ENCODE measurements around the gene KNCN.

KNCN gene

GRCh38 chr1:46532095-46532494, 19.4 kb downstream of the KNCN start:
- Histone ChIP-seq H3K27me3 (ENCODE audit: insufficient read depth, low read length) (peaks cover 69% of the 10 kb centered on the region), H2AFZ (ENCODE audit: low read depth, low read length) (no peak overlapping the region), H3K4me1 (ENCODE audit: insufficient read depth, low read length) (no peaks in the 10 kb centered on the region), H3K9me3 (ENCODE audit: low read length) (no peaks in the 10 kb centered on the region), H3K36me3 (ENCODE audit: insufficient read depth, low read length) (no peaks in the 10 kb centered on the region), H3K4me3 (ENCODE audit: low read length) (no peak overlapping the region)

- Histone ChIP-seq H3K27me3 (ENCODE audit: insufficient read depth, low read length) (peaks cover 78% of the 10 kb centered on the region), H2AFZ (ENCODE audit: low read depth, low read length) (no peak overlapping the region), H3K4me1 (ENCODE audit: insufficient read depth, low read length) (no peaks in the 10 kb centered on the region), H3K9me3 (ENCODE audit: low read length) (no peaks in the 10 kb centered on the region), H3K36me3 (ENCODE audit: insufficient read depth, low read length) (no peaks in the 10 kb centered on the region), H3K4me3 (ENCODE audit: low read length) (no peak overlapping the region)
Measured at GRCh38 chr1:46530791-46531409, 20.5 kb downstream of the KNCN start.

- no peak overlapping the region for H2AFZ ChIP-seq (ENCODE audit: low read depth, low read length)
- no peaks in the 10 kb centered on the region for H3K9me3 ChIP-seq (ENCODE audit: low read length)
- no peaks in the 10 kb centered on the region for H3K36me3 ChIP-seq (ENCODE audit: insufficient read depth, low read length)
- no peak overlapping the region for H3K4me3 ChIP-seq (ENCODE audit: low read length)
- H3K27me3 ChIP-seq (ENCODE audit: insufficient read depth, low read length): peaks cover 83% of the 10 kb centered on the region
- H3K4me1 ChIP-seq (ENCODE audit: insufficient read depth, low read length): no peaks in the 10 kb centered on the region
Measured at GRCh38 chr1:46530311-46530710, 21.1 kb downstream of the KNCN start.

- Histone ChIP-seq H3K4me3 (ENCODE audit: low read length) (no peak overlapping the region), H3K4me1 (ENCODE audit: insufficient read depth, low read length) (no peaks in the 10 kb centered on the region), H3K36me3 (ENCODE audit: insufficient read depth, low read length) (no peaks in the 10 kb centered on the region), H3K9me3 (ENCODE audit: low read length) (no peaks in the 10 kb centered on the region), H3K27me3 (ENCODE audit: insufficient read depth, low read length) (peaks cover 84% of the 10 kb centered on the region), H2AFZ (ENCODE audit: low read depth, low read length) (no peak overlapping the region)
Measured at GRCh38 chr1:46529031-46529630, 22.3 kb downstream of the KNCN start.

- H3K27me3 ChIP-seq (ENCODE audit: insufficient read depth, low read length): peaks cover 84% of the 10 kb centered on the region
Measured at GRCh38 chr1:46528297-46528955, 23.0 kb downstream of the KNCN start.

GRCh38 chr1:46527474-46528296, 23.8 kb downstream of the KNCN start:
- Histone ChIP-seq H3K36me3 (ENCODE audit: insufficient read depth, low read length) (no peaks in the 10 kb centered on the region), H3K27me3 (ENCODE audit: insufficient read depth, low read length) (peaks cover 87% of the 10 kb centered on the region)

More at GRCh38 chr1:46528297-46528955, 23.0 kb downstream of the KNCN start:
- H3K36me3 ChIP-seq (ENCODE audit: insufficient read depth, low read length): no peaks in the 10 kb centered on the region
- H3K4me3 ChIP-seq (ENCODE audit: low read length): no peak overlapping the region
- no peaks in the 10 kb centered on the region for H3K9me3 ChIP-seq (ENCODE audit: low read length)
- no peaks in the 10 kb centered on the region for H3K4me1 ChIP-seq (ENCODE audit: insufficient read depth, low read length)
- no peak overlapping the region for H2AFZ ChIP-seq (ENCODE audit: low read depth, low read length)

GRCh38 chr1:46526691-46527291, 24.7 kb downstream of the KNCN start:
- H3K27me3 ChIP-seq (ENCODE audit: insufficient read depth, low read length): peaks cover 88% of the 10 kb centered on the region
- no peak overlapping the region for H2AFZ ChIP-seq (ENCODE audit: low read depth, low read length)
- H3K9me3 ChIP-seq (ENCODE audit: low read length): no peaks in the 10 kb centered on the region
- no peak overlapping the region for H3K4me3 ChIP-seq (ENCODE audit: low read length)
- H3K36me3 ChIP-seq (ENCODE audit: insufficient read depth, low read length): no peaks in the 10 kb centered on the region
- H3K4me1 ChIP-seq (ENCODE audit: insufficient read depth, low read length): no peaks in the 10 kb centered on the region

More at GRCh38 chr1:46527474-46528296, 23.8 kb downstream of the KNCN start:
- no peaks in the 10 kb centered on the region for H3K9me3 ChIP-seq (ENCODE audit: low read length)
- no peaks in the 10 kb centered on the region for H3K4me1 ChIP-seq (ENCODE audit: insufficient read depth, low read length)
- H2AFZ ChIP-seq (ENCODE audit: low read depth, low read length): no peak overlapping the region
- no peak overlapping the region for H3K4me3 ChIP-seq (ENCODE audit: low read length)

GRCh38 chr1:46526013-46526690, 25.3 kb downstream of the KNCN start:
- peaks cover 85% of the 10 kb centered on the region for H3K27me3 ChIP-seq (ENCODE audit: insufficient read depth, low read length)
- no peak overlapping the region for H3K4me3 ChIP-seq (ENCODE audit: low read length)
- H3K4me1 ChIP-seq (ENCODE audit: insufficient read depth, low read length): no peaks in the 10 kb centered on the region
- no peak overlapping the region for H2AFZ ChIP-seq (ENCODE audit: low read depth, low read length)
- no peaks in the 10 kb centered on the region for H3K9me3 ChIP-seq (ENCODE audit: low read length)
- H3K36me3 ChIP-seq (ENCODE audit: insufficient read depth, low read length): no peaks in the 10 kb centered on the region

GRCh38 chr1:46525253-46525983, 26.0 kb downstream of the KNCN start:
- Histone ChIP-seq H3K4me3 (ENCODE audit: low read length) (no peak overlapping the region), H2AFZ (ENCODE audit: low read depth, low read length) (no peak overlapping the region), H3K36me3 (ENCODE audit: insufficient read depth, low read length) (no peaks in the 10 kb centered on the region), H3K27me3 (ENCODE audit: insufficient read depth, low read length) (peaks cover 83% of the 10 kb centered on the region), H3K9me3 (ENCODE audit: low read length) (no peaks in the 10 kb centered on the region), H3K4me1 (ENCODE audit: insufficient read depth, low read length) (peaks cover 4% of the 10 kb centered on the region)

- Histone ChIP-seq H2AFZ (ENCODE audit: low read depth, low read length) (no peak overlapping the region), H3K4me1 (ENCODE audit: insufficient read depth, low read length) (peaks cover 9% of the 10 kb centered on the region), H3K36me3 (ENCODE audit: insufficient read depth, low read length) (no peaks in the 10 kb centered on the region), H3K27me3 (ENCODE audit: insufficient read depth, low read length) (peaks cover 83% of the 10 kb centered on the region), H3K9me3 (ENCODE audit: low read length) (no peaks in the 10 kb centered on the region), H3K4me3 (ENCODE audit: low read length) (no peak overlapping the region)
Measured at GRCh38 chr1:46524843-46525242, 26.6 kb downstream of the KNCN start.

- H3K9me3 ChIP-seq (ENCODE audit: low read length): no peaks in the 10 kb centered on the region
- no peak overlapping the region for H2AFZ ChIP-seq (ENCODE audit: low read depth, low read length)
- peaks cover 76% of the 10 kb centered on the region for H3K27me3 ChIP-seq (ENCODE audit: insufficient read depth, low read length)
- no peaks in the 10 kb centered on the region for H3K36me3 ChIP-seq (ENCODE audit: insufficient read depth, low read length)
- no peak overlapping the region for H3K4me3 ChIP-seq (ENCODE audit: low read length)
- H3K4me1 ChIP-seq (ENCODE audit: insufficient read depth, low read length): peaks cover 10% of the 10 kb centered on the region
Measured at GRCh38 chr1:46523496-46524353, 27.7 kb downstream of the KNCN start.
